OCI-LY7 (cell line): Measurements from ENCODE around the gene UFL1. TPM values are rescaled to one million over a fixed set of nuclear protein-coding genes. Genes with fewer than 3 reads are reported as not detected.

Experiments
- BruUV-seq: library from RNA; stranded (reverse); fragments of 400-500 nt; replicated peaks from 2 replicates; lab custom pipeline; 2021; lab: Mats Ljungman, UMichigan
- CTCF ChIA-PET: fragments of 300-600 bp; sonication (Branson Sonifier 250); formaldehyde crosslinking; loops from one replicate; lab custom pipeline; 2022; ENCODE audit warnings: antibody characterized with exemption; ENCODE audit not compliant: unreplicated experiment; lab: Charles Lee
- POLR2A ChIA-PET: fragments of 300-600 bp; sonication (Branson Sonifier 250); formaldehyde crosslinking; loops from one replicate; lab custom pipeline; 2022; ENCODE audit warnings: antibody characterized with exemption; lab: Charles Lee
- DNase-seq: peaks from one replicate; pipeline ENCODE4 v3.0.0-alpha.2; 2015; ENCODE audit warnings: low spot score
- H2AFZ ChIP-seq: fragments of 200-600 bp; sonication (generic), shearing (Covaris generic); 2 replicates; pipeline ENCODE4 v1.6.1; 2014; ENCODE audit warnings: mild to moderate bottlenecking, antibody characterized with exemption, low read length, moderate library complexity
- H3K27ac ChIP-seq: fragments of 200-600 bp; sonication (generic); 2 replicates; pipeline ENCODE4 v1.5.1; 2014; ENCODE audit warnings: mixed run types, low read depth, mild to moderate bottlenecking, moderate library complexity, low read length, inconsistent platforms; ENCODE audit not compliant: poor library complexity, severe bottlenecking
- H3K36me3 ChIP-seq: fragments of 200-600 bp; sonication (generic); 2 replicates; pipeline ENCODE4 v1.6.1; 2014; ENCODE audit warnings: mild to moderate bottlenecking, antibody characterized with exemption, low read length, moderate library complexity, mixed read lengths; ENCODE audit not compliant: insufficient read depth
- H3K4me1 ChIP-seq: fragments of 200-600 bp; sonication (generic); 2 replicates; pipeline ENCODE4 v1.5.1; 2014; ENCODE audit warnings: mild to moderate bottlenecking, low read length; ENCODE audit not compliant: insufficient read depth, poor library complexity, severe bottlenecking
- H3K4me2 ChIP-seq: fragments of 200-600 bp; sonication (generic); 2 replicates; pipeline ENCODE4 v1.6.1; 2014; ENCODE audit warnings: mild to moderate bottlenecking, low read length
- H3K4me3 ChIP-seq: fragments of 200-600 bp; sonication (generic); 2 replicates; pipeline ENCODE4 v1.5.1; 2014; ENCODE audit warnings: mild to moderate bottlenecking, low read depth, low read length; ENCODE audit not compliant: poor library complexity, severe bottlenecking
- H3K79me2 ChIP-seq: fragments of 200-600 bp; sonication (generic); 2 replicates; pipeline ENCODE4 v1.6.1; 2016; ENCODE audit warnings: low read depth, mild to moderate bottlenecking, low read length, moderate library complexity, mixed read lengths; ENCODE audit not compliant: insufficient read depth
- H3K9me2 ChIP-seq: fragments of 200-600 bp; sonication (generic); 2 replicates; pipeline ENCODE4 v1.6.1; 2016; ENCODE audit warnings: mild to moderate bottlenecking, low read length, mixed read lengths; ENCODE audit not compliant: insufficient read depth
- H3K9me3 ChIP-seq: fragments of 200-600 bp; sonication (generic); 2 replicates; pipeline ENCODE4 v1.6.1; 2014; ENCODE audit warnings: mild to moderate bottlenecking, mixed run types, low read length, mixed read lengths
- H4K20me1 ChIP-seq: fragments of 200-600 bp; sonication (generic); 2 replicates; pipeline ENCODE4 v1.6.1; 2014; ENCODE audit warnings: mild to moderate bottlenecking, antibody characterized with exemption, low read length, moderate library complexity, mixed read lengths; ENCODE audit not compliant: insufficient read depth
- EZH2phosphoT487 ChIP-seq: fragments of 200-600 bp; sonication (generic); IDR thresholded peaks from 2 replicates; pipeline ENCODE4 v1.6.1; 2018; ENCODE audit warnings: low read depth, borderline replicate concordance, mild to moderate bottlenecking, mixed run types, antibody characterized with exemption, low read length, moderate library complexity, mixed read lengths
- intact Hi-C: fragments of 100-400 bp; cut with micrococcal nuclease; formaldehyde crosslinking; loops from one replicate; pipeline ENCODE4 v1.10.0; 2022; ENCODE audit not compliant: unreplicated experiment
- total RNA-seq, 2 experiments: library from RNA; depleted of rRNA in 1 of 2; stranded (reverse); fragments of >200 nt in 1 of 2; shearing (Covaris generic) in 1 of 2; gene quantifications; 2 replicates each; pipeline ENCODE4 v1.2.3, GENCODE V29; 2014 to 2022
- TF ChIP-seq, protein P1 (sequence below): fragments of 200-600 bp; sonication (generic); conservative IDR thresholded peaks from 2 replicates; pipeline ENCODE4 v1.5.1; 2014; ENCODE audit warnings: mild to moderate bottlenecking, antibody characterized with exemption, low read length, moderate library complexity, mixed read lengths

Gene UFL1
- total RNA-seq, 2 experiments from 2014 or later, result 14.1 to 38.0 TPM

DNA sequence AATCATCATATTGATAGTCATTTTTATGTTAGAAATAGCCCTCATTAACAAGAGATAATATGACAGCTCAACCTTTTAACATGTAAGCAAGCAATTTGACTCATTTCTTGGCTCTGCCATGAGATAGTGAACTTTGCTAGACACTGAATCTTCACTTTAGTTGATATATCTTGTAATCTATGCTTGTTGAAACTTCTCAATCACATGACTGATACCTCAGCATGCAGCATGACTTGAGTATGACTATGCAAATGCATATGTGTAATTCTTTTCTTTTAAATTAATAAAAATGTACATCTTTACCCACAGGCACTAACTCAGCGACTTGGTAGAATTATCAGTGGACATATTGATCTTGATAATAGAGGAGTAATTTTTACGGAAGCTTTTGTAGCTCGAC lies 6.6 kb downstream of the UFL1 start:
- peaks cover 21% of the 10 kb centered on the region for H3K4me1 ChIP-seq
- peaks cover 89% of the 10 kb centered on the region for H3K36me3 ChIP-seq
- no peak overlapping the region for H3K4me2 ChIP-seq
- H4K20me1 ChIP-seq, result no peaks in the 10 kb centered on the region
- BruUV-seq, result no TSS peak
- H3K9me3 ChIP-seq, result peaks cover 9% of the 10 kb centered on the region; the same call in 1 of the 2 replicates
- intact Hi-C loops, result loop anchor here (10.0 kb wide), 1 partner anchor 757 kb away; the partner anchor contains the start of gene MMS22L
- TF ChIP-seq, protein P1, sequence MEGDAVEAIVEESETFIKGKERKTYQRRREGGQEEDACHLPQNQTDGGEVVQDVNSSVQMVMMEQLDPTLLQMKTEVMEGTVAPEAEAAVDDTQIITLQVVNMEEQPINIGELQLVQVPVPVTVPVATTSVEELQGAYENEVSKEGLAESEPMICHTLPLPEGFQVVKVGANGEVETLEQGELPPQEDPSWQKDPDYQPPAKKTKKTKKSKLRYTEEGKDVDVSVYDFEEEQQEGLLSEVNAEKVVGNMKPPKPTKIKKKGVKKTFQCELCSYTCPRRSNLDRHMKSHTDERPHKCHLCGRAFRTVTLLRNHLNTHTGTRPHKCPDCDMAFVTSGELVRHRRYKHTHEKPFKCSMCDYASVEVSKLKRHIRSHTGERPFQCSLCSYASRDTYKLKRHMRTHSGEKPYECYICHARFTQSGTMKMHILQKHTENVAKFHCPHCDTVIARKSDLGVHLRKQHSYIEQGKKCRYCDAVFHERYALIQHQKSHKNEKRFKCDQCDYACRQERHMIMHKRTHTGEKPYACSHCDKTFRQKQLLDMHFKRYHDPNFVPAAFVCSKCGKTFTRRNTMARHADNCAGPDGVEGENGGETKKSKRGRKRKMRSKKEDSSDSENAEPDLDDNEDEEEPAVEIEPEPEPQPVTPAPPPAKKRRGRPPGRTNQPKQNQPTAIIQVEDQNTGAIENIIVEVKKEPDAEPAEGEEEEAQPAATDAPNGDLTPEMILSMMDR, result no peak
- TF ChIP-seq EZH2phosphoT487, result no peak
- POLR2A ChIA-PET, result interaction anchor here (0.6 to 1.8 kb wide), 9 partner anchors 8 to 754 kb away, joined by 3 to 12 read pairs (median 4); no protein-coding TSS in a partner anchor
- no peak overlapping the region for H2AFZ ChIP-seq
- DNase-seq, result no peak
- H3K79me2 ChIP-seq, result peaks cover 17% of the 10 kb centered on the region; the same call in 1 of the 2 replicates
- no peak overlapping the region for H3K27ac ChIP-seq
- H3K4me3 ChIP-seq, result no peak overlapping the region
- H3K9me2 ChIP-seq, result no peaks in the 10 kb centered on the region
- CTCF ChIA-PET, result interaction anchor here (0.6 kb wide), 1 partner anchor 43 kb away, joined by 3 read pairs; no protein-coding TSS in a partner anchor

DNA sequence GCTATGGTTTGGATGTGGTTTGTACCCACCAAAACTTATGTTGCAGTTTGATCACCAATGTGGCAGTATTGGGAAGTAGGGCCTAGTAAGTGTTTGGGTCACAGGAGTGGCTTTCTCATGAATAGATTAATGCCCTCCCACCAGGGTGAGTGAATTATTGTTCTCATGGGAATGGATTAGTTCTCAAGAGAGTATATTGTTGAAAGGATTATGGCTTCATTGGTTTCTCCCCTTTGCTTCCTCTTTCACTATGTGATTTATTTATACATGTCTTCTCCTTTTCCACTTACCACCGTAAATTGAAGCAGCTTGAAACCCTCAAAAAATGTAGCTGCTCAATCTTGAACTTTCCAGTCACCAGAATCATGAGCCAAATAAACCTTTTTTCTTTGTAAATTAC lies 10.8 kb downstream of the UFL1 start:
- ChIA-PET POLR2A (interaction anchor here (2.2 kb wide), 1 partner anchor 13 kb away, joined by 8 read pairs; no protein-coding TSS in a partner anchor), CTCF (no interaction called here)
- H3K36me3 ChIP-seq, result peaks cover 88% of the 10 kb centered on the region
- no peaks in the 10 kb centered on the region for H4K20me1 ChIP-seq
- 0 out of 2 replicates have a peak overlapping the region, but pooled peaks have one; percentile 2 for H3K4me2 ChIP-seq
- H3K4me1 ChIP-seq, result peaks cover 9% of the 10 kb centered on the region
- H2AFZ ChIP-seq, result no peak overlapping the region
- intact Hi-C loops, result no loop called here
- no peaks in the 10 kb centered on the region for H3K9me2 ChIP-seq
- H3K27ac ChIP-seq, result no peak overlapping the region
- TF ChIP-seq, protein P1, result no peak
- no peak for TF ChIP-seq EZH2phosphoT487
- no peaks in the 10 kb centered on the region for H3K79me2 ChIP-seq
- peak; percentile 30 for DNase-seq
- no peak overlapping the region for H3K4me3 ChIP-seq
- BruUV-seq, result no TSS peak
- peaks cover 13% of the 10 kb centered on the region; the same call in 1 of the 2 replicates for H3K9me3 ChIP-seq

DNA sequence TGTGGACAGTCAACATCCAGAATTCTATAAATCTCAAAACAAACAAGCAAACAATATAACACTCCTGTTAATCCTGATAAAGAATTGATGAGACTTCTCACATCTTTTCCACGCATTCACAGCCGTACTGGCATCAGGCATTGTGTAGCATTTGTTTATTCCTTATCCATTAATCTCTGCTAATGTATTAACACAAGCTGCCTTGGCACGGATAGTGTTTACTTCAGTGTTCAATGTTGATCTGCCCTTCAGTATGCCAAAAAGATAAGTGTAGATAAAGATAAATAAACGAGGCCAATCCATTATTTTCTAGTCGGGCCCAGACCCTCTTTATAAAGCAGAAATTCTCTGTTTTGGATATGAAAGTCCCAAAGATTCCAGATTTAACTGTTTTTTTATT lies 16.1 kb downstream of the UFL1 start:
- no peak overlapping the region for H3K4me3 ChIP-seq
- CTCF ChIA-PET, result no interaction called here
- POLR2A ChIA-PET, result interaction anchor here (0.6 to 3.9 kb wide), 5 partner anchors 9 to 71 kb away, joined by 3 to 13 read pairs (median 5); no protein-coding TSS in a partner anchor
- BruUV-seq, result no TSS peak
- H3K79me2 ChIP-seq, result no peaks in the 10 kb centered on the region
- peaks cover 73% of the 10 kb centered on the region for H3K36me3 ChIP-seq
- no peak overlapping the region for H2AFZ ChIP-seq
- H3K9me3 ChIP-seq, result 0 out of 2 replicates have a peak, but pooled peaks cover 6% of the 10 kb centered on the region
- DNase-seq, result no peak
- H3K4me1 ChIP-seq, result peaks cover under 1% of the 10 kb centered on the region
- no peaks in the 10 kb centered on the region for H4K20me1 ChIP-seq
- intact Hi-C loops, result no loop called here
- H3K9me2 ChIP-seq, result no peaks in the 10 kb centered on the region
- H3K27ac ChIP-seq, result no peak overlapping the region
- TF ChIP-seq EZH2phosphoT487, result no peak
- TF ChIP-seq, protein P1, result no peak
- no peak overlapping the region for H3K4me2 ChIP-seq
